Left forelimb (tissue), 1 donor: ENCODE results near the gene IQCE.
"Not testable (repeated sequence)": the region's sequence is repeated elsewhere in the genome, so short reads cannot be mapped to it uniquely, and the experiment has no call there.

Source experiments
- DNase-seq: peaks from one replicate; pipeline ENCODE4 v3.0.0-alpha.2; 2018; ENCODE audit warnings: low spot score

The IQCE gene

GRCh38 chr7:2601907-2602306, 43.1 kb downstream of the IQCE start:
- no peak for DNase-seq

GRCh38 chr7:2602406-2603043, 43.7 kb downstream of the IQCE start:
- no peak for DNase-seq

DNA sequence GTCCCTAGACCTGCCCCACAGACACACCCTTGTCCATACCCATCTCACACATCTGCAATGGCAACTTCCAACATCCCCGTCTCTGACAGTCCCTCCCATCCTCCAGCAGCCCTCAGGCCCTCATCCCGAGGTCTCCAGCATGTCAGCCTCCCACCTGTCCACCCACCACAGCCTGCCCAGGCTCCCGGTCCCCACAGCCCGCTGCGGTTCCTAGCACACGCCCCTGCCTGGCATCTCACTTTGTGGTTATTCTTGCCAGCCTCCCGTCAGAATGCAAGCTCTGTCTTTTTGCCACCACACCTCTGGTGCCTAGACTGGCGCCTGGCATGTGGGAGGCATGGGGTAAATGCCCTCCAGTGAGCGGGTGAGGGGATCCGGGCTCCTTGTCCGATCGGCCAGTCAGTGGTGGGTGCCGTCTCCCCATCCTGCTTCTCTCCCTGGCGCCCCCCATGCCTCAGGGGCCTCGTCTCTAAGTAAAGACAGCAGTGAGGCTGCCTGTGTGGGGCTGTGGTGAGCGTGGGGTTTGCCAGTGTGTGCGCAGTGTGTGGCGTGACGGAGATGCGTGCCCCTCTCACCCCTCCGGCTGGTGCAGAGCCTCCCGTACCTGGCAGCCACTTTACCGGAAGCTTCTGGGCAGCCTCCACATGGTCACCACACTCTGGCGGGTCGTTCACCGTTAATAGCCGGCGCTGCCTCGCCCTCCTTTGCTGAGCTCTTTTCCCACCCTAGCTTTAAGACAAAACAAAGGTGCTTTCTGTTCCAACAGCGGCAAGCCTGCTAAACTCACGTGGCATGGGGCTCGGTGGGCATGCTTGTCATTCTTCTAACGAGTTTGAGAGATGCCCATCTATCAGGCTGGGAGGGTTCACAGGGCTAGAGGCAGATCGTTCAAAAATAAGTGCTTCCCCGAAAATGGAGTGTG, 44.5 kb downstream of the IQCE start:
- DNase-seq: no peak

DNA sequence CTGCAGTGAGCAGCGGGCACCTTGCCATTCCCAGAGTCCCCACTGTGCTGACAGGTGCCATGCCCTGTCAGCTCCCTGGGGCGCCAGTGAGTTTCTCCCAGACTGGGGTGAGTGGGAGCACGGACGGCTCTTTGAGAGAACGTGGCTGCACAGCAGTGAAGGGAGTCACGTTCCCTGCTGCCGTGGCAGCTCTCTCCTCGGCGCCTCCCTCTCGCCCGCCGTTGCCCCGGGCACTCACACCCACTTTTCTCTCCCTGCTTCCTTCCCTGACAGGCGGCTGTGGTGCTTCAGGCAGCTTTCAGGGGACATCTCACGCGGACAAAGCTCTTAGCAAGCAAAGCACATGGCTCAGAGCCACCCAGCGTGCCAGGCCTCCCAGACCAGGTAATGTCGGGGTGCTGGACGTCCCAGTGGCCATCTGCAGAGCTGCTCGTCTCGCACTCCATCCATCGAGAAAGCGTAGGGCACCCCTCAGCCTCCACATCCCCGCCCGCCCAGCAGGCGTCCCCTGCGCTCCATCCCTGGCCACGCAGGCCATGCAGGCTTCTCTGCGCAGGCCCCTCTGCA, 45.9 kb downstream of the IQCE start:
- no peak for DNase-seq

- DNase-seq: no peak
These were observed 47.1 kb downstream of the IQCE start for GRCh38 chr7:2605608-2606538.

DNA sequence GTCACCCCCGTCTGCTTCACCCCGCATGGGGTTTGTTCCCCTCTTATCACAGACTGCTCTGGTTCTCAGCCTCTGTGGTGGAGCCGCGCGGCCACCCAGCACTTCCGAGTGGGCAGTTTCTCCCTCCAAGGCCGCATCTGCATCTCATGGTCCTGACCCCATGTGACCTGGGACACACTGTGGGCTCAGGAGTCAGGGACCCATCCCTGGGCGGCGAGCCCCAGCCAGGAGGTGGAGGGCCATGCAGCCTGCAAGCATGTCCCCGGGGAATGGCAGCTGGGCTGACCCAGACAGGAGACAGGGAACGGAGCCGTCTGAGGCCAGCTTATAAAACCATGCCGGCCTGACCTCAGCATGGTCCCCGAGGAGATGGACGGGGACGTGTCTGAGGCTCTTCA, 47.8 kb downstream of the IQCE start:
- no peak for DNase-seq

- no peak for DNase-seq
These were observed 48.5 kb downstream of the IQCE start for GRCh38 chr7:2607122-2607922.

DNA sequence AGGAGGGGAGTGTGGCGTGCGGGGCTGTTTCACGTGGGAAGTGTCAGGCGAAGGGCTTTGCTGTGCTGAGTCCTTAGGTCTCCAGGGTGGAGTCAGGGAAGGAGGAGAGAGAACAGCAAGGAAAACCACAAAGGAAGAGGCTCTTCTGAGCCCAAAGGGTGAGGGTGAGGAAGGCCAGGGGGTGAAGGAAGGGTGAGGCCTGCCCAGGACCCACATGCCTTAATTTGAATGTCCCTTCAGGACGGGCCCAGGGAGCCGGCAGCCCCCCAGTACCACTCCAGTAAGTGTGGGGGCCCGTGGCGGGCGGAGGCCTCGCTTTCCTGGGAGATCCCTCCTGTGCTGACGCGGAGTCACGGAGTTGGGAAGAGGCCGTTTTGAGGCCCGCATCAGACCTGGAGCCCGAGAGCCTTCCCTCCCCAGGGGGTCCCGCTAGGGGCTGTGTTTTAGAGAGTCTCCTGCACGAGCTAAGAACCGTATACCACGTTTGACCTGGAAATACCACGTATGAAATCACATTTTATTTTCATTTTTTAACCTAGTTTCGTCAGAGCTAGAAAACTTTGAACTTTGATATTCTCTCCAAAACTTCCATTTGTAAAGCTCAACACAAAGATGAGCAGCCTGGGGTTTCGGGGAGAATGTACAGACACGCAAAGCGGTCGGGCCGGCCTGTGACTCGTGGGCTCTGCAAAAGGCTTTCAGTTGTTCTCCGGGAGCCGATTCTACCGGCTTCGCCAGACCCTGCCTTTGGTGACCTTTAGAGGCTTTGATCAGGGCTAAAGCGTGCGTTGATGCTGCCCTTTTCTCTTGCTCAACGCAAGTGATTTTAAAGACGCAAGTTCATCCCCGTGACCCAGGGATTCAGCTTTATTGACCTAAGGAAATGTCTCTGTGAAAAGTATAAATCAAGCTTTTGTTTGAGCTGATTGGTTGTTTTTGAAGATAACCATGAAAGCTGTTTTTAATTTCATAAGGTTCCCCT, 49.4 kb downstream of the IQCE start:
- DNase-seq: no peak

- DNase-seq: no peak
These were observed 50.2 kb downstream of the IQCE start for GRCh38 chr7:2608921-2609411.

DNA sequence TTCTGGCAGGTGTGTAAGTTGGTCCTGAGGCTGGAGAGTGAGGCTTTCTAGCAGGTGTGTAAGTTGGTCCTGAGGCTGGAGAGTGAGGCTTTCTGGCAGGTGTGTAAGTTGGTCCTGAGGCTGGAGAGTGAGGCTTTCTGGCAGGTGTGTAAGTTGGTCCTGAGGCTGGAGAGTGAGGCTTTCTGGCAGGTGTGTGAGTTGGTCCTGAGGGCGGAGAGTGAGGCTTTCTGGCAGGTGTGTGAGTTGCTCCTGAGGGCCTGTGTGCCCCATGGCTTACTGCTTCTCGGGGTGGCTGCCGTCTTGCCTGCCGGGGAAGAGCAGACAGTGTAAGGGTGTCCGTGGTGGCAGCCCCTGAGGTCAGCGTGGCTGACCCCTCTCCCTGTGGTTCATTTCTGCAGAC, 50.9 kb downstream of the IQCE start:
- not testable (repeated sequence) for DNase-seq

GRCh38 chr7:2610466-2610865, 51.7 kb downstream of the IQCE start:
- no peak for DNase-seq

GRCh38 chr7:2610898-2611297, 52.1 kb downstream of the IQCE start:
- no peak for DNase-seq

- DNase-seq: no peak
These were observed 52.6 kb downstream of the IQCE start for GRCh38 chr7:2611401-2611800.

DNA sequence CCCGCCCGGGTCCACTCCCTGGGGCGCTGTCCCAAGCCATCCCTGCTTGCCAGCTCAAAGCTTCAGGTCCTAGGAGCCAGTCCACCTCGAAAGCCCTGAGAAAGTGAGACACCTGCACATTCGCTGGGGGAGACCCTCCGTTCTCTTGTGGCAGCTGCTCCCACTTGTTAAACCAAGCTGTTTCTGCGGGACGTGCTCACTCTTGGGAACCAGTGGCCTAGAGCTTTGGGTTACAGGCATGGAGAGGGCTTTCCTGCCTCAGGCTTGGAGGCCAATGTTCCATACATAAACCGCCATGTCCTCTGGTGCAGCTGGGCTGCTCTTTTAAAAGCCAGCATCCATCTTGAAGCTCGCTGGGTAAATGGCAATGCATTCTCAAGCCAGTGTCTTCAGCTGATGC, 53.1 kb downstream of the IQCE start:
- DNase-seq: no peak

DNA sequence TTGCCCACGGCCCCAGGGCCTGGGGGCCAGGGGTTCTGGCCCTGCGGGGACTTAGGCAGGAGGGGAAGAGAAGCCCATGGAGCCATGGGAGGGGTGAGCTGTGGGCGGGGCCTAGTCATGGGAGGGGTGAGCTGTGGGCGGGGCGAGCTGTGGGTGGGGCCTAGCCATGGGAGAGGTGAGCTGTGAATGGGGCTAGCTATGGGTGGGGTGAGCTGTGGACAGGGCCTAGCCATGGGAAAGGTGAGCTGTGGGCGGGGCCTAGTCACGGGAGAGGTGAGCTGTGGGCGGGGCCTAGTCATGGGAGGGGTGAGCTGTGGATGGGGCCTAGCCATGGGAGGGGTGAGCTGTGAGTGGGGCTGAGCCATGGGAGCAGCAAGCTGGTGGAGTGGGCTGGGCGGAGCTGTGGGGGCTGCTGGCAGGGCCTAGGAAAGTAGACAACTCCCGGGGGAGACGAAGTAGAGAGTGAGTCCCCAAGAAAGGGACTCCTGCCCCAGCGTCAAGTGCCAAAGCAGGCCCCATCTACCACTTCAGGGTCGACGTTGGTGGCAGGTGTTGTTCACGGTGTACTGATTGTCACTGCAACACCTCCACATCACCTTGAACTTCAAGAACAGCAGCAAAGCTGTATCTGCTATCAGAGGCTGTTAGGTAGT, 53.8 kb downstream of the IQCE start:
- DNase-seq: no peak

- DNase-seq: peak; percentile 66
These were observed 54.5 kb downstream of the IQCE start for GRCh38 chr7:2613098-2613930.

DNA sequence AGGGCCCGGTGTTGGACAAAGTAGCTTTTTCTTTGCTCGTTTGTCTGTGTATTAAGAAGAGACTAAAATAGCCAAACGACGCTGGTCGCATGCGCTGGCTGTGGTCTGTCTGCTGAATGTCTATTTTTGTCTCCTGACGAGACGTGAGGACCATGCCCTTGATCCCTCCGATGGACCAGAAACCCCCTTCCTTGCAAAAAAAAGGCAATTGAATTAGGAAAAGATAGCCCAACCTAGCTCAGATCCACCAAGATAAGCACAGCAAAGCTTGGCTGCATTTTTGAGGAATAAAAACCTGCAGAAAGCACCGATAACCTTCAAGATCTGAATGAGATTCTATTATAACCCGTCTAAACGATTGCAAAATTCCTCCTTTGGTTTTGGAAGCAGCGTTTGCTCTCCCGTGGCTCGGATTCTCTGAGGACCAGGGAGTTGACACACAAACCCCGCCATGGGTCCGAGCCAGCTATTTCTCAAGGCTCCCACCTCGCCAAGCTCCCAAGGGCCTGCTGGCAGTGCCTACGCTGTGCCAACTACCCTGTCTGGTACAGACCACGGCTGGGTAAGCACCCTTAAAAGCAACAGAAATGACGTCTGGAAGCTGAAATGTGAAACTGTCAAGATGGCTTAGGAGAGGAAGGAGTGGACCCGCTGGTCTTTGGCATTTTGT, 55.3 kb downstream of the IQCE start:
- DNase-seq: no peak
